ENCODE results near the gene RIPK3.

DNA sequence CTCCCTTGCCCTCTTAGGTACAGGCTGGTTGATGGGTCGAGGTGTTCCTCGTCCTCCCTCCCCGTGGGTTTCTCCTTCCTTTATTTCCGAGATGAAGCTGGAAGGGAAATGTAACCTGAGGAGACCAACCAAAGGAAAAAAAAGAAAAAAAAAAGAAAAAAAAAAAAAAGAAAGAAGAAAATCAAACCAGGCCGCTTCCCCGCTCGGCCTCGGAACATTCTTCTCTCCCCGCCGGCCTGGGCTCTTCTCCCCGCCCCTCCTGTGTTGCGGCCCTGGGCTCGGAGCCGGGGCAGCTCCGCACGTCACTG lies 26.6 kb upstream of the RIPK3 start:
- TF ChIP-seq, protein P1, sequence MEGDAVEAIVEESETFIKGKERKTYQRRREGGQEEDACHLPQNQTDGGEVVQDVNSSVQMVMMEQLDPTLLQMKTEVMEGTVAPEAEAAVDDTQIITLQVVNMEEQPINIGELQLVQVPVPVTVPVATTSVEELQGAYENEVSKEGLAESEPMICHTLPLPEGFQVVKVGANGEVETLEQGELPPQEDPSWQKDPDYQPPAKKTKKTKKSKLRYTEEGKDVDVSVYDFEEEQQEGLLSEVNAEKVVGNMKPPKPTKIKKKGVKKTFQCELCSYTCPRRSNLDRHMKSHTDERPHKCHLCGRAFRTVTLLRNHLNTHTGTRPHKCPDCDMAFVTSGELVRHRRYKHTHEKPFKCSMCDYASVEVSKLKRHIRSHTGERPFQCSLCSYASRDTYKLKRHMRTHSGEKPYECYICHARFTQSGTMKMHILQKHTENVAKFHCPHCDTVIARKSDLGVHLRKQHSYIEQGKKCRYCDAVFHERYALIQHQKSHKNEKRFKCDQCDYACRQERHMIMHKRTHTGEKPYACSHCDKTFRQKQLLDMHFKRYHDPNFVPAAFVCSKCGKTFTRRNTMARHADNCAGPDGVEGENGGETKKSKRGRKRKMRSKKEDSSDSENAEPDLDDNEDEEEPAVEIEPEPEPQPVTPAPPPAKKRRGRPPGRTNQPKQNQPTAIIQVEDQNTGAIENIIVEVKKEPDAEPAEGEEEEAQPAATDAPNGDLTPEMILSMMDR (IDR thresholded peaks at IDR 0.05): no peak
- TF ChIP-seq POLR2A (IDR thresholded peaks at IDR 0.05): no peak
- peak; percentile 71 to 77 (median 73) for TF ChIP-seq POLR2AphosphoS5 (IDR thresholded peaks at IDR 0.05)
